Right lobe of liver (tissue), 4 donors: Measurements from ENCODE around the gene TRIM3.

Experiments used
- POLR2A ChIP-seq: fragments of 450-650 bp; IDR thresholded peaks from one replicate; pipeline ENCODE4 v1.6.1; 2017; ENCODE audit warnings: antibody characterized with exemption, mild to moderate bottlenecking
- TF ChIP-seq, protein P1 (sequence below), 4 donors: fragments of 200-600 bp in 3 of 4; fragments of 450-650 bp in 1 of 4; IDR thresholded peaks; one replicate each; pipeline versions ENCODE4 v1.5.1 to v1.8.0; 2016 to 2022; ENCODE audit warnings: antibody characterized with exemption in 4 of 4, mild to moderate bottlenecking in 2 of 4
- donor health status: DM: no; HTN: no; CAD: no.
- donor health status: DM: no; HTN: no; CAD: no.
- donor health status: DM: no; HTN: yes; CAD: no.

- TF ChIP-seq POLR2A = no peak
- TF ChIP-seq, protein P1, sequence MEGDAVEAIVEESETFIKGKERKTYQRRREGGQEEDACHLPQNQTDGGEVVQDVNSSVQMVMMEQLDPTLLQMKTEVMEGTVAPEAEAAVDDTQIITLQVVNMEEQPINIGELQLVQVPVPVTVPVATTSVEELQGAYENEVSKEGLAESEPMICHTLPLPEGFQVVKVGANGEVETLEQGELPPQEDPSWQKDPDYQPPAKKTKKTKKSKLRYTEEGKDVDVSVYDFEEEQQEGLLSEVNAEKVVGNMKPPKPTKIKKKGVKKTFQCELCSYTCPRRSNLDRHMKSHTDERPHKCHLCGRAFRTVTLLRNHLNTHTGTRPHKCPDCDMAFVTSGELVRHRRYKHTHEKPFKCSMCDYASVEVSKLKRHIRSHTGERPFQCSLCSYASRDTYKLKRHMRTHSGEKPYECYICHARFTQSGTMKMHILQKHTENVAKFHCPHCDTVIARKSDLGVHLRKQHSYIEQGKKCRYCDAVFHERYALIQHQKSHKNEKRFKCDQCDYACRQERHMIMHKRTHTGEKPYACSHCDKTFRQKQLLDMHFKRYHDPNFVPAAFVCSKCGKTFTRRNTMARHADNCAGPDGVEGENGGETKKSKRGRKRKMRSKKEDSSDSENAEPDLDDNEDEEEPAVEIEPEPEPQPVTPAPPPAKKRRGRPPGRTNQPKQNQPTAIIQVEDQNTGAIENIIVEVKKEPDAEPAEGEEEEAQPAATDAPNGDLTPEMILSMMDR (IDR thresholded peaks at IDR 0.05) = no peak
Observed at GRCh38 chr11:6456361-6457073, 17.2 kb downstream of the TRIM3 start.
